Heart left ventricle (tissue), 13 donors: ENCODE data around the gene GALNT13.

Source experiments
- POLR2A ChIP-seq, 2 donors: fragments of 450-650 bp; IDR thresholded peaks; one replicate each; pipeline ENCODE4 v1.6.1; 2017; ENCODE audit warnings: antibody characterized with exemption in 2 of 2, mild to moderate bottlenecking in 2 of 2, moderate library complexity in 2 of 2
- TF ChIP-seq, protein P1 (sequence below), 12 donors: fragments of 200-600 bp; sonication (generic) in 4 of 12; IDR thresholded peaks; one replicate each; pipeline versions ENCODE4 v1.5.0 to v1.8.0; 2018 to 2022; ENCODE audit warnings: antibody characterized with exemption in 12 of 12, mild to moderate bottlenecking in 5 of 12
- donor health status: ischemic (EF 13 %, LVEDD 7.1; RV severe dilation, severe dysfunction).
- donor health status: DM: no; HTN: yes; CAD: no.
- donor health status: DM: no; HTN: no; CAD: no.
- donor health status: ischemic (EF 25% LVEDD 6.9; RV normal size, moderate dysfunction).
- donor health status: ischemic (EF 25% LVEDD 5.7; RV mildly dilated, moderate dysfunction).
- donor health status: ischemic (EF 35%, LVEDD 5.7; RV mildly dilated, moderate dysfunction).
- donor health status: nonischemic (EF 11% LVEDD 7.7; RV severe dilation, severe dysfunction).
- donor health status: DM: yes; HTN: yes; CAD: no.
- donor health status: PGD.
- donor health status: ischemic (EF 29% LVEDD 5.4; RV normal size, mild dysfunction).
- donor health status: nonischemic (EF 23%, LVEDD 6.1; RV moderate dilation, normal function).

GRCh38 chr2:154267983-154268382 lies 396.3 kb downstream of the GALNT13 start:
- TF ChIP-seq, protein P1, sequence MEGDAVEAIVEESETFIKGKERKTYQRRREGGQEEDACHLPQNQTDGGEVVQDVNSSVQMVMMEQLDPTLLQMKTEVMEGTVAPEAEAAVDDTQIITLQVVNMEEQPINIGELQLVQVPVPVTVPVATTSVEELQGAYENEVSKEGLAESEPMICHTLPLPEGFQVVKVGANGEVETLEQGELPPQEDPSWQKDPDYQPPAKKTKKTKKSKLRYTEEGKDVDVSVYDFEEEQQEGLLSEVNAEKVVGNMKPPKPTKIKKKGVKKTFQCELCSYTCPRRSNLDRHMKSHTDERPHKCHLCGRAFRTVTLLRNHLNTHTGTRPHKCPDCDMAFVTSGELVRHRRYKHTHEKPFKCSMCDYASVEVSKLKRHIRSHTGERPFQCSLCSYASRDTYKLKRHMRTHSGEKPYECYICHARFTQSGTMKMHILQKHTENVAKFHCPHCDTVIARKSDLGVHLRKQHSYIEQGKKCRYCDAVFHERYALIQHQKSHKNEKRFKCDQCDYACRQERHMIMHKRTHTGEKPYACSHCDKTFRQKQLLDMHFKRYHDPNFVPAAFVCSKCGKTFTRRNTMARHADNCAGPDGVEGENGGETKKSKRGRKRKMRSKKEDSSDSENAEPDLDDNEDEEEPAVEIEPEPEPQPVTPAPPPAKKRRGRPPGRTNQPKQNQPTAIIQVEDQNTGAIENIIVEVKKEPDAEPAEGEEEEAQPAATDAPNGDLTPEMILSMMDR (IDR thresholded peaks at IDR 0.05), result no peak
- no peak for TF ChIP-seq POLR2A (IDR thresholded peaks at IDR 0.05)
